ENCODE results near the gene LBP.

The LBP gene

DNA sequence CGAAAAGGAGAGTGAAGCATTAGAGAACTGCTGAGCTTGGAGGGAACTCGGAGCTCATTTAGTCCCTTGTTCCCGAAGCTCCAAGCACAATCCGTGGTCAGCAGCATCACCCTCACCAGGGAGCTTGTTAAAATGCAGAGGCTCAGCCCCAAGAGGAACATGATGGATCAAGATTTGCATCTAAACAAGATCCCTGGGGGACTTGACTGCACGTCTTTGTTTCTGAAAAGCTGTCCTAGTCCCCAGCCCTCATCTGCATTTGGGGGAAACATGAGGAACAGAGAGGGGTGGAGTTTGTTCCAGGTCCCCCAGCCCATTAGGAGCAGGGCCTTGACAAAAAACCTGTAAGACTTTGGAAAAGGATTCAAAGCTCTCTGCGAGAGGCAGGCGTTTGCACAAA is 4.1 kb upstream of the LBP start:
- H3K27ac ChIP-seq: no peak overlapping the region
- TF ChIP-seq, protein P1, sequence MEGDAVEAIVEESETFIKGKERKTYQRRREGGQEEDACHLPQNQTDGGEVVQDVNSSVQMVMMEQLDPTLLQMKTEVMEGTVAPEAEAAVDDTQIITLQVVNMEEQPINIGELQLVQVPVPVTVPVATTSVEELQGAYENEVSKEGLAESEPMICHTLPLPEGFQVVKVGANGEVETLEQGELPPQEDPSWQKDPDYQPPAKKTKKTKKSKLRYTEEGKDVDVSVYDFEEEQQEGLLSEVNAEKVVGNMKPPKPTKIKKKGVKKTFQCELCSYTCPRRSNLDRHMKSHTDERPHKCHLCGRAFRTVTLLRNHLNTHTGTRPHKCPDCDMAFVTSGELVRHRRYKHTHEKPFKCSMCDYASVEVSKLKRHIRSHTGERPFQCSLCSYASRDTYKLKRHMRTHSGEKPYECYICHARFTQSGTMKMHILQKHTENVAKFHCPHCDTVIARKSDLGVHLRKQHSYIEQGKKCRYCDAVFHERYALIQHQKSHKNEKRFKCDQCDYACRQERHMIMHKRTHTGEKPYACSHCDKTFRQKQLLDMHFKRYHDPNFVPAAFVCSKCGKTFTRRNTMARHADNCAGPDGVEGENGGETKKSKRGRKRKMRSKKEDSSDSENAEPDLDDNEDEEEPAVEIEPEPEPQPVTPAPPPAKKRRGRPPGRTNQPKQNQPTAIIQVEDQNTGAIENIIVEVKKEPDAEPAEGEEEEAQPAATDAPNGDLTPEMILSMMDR (conservative IDR thresholded peaks at IDR 0.05): no peak

DNA sequence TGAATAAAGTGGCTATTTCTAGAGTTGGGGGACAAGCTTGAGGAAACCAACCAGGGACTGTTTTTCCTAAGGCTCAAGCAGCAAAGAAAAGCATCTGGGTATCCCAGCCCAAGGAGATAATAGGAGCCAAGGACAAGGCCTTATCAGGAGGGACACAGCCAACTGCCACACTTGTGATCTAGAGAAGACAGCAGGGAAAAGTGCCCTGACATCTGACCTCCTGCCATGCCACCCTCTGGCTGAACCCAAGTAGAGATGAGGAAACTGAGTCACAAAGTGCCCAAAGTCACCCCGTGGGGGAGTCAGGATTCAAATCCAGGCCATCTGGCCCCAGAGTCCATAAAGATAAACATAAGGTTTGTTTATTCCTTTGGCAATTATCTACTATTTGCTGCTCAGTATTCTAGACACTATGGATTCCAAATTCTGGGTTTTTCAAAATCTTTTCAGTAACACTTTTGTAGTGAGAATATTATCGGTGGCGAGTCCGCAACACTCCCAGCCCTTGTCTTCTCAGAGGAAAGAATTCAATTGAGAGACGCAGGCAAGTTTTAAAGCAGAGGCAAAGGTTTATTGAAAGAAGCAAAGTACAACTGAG is 3.5 kb upstream of the LBP start:
- TF ChIP-seq, protein P1 (conservative IDR thresholded peaks at IDR 0.05): no peak
- H3K27ac ChIP-seq: no peak overlapping the region

DNA sequence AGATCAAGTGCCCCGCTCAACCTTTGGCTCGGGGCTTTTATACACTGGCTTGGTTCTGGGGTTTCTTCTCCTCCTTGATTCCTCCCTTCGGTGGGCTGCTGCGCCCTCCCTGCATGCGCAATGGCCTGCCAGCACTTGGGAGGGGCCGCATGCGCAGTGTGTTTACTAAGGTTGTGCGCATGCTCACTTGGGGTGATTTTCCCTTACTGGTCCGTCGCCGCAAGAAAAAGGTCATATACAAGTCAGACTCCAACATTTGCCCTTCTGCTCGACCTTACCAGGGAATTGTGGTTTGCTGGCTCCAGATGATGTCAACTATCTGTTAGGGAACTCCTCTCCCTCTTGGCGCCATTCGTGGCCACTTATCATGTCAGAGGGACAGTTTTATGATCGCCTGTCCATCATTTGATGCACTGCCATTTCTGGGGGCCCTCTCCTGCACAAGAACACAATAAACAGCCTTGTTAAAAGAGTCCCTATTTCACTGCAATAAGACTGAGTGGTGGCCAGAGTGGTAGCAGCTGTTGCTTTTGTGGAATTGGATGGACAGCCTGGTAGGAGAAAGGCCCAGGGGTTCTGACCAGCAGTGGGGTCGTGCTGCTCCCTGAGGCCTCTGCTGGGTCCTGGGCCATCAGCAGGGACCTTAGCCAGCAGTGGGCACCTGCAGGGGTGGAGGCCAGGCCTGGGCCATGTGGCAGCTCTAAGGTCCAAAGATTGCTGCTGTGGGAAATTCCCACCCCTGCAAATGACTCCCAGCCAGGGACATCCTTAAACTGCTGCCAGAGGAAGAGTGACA is 2.8 kb upstream of the LBP start:
- TF ChIP-seq, protein P1 (conservative IDR thresholded peaks at IDR 0.05): no peak
- H3K27ac ChIP-seq: no peak overlapping the region

DNA sequence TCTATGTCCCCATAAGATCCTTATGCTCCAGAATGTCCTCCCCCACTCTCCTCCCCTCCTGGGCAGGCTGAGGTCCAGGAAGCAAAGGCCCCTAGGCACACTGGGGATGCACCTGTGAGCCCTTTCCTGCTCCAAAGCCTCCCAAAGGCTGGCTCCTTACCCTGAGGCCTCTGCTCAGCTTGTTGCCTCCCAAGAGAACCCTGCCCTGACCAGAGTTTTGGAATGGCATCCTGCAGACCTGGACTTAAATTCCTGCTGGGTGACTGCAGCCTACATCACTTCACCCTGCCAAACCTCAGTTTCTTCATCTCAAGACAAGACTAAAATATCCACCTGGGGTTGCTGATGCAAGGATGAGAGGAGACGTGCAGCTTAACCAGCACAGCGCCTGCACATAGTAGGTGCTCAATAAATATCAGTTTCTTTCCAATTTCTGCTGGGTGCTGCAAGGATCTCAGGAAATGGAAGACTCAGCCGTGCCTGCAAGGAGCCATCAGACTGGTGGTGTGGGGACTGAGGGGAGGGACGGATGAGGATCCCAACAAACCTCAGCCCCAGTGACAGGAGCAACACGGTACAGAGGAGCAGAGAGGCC is 2.1 kb upstream of the LBP start:
- no peak overlapping the region for H3K27ac ChIP-seq
- TF ChIP-seq, protein P1 (conservative IDR thresholded peaks at IDR 0.05): no peak

DNA sequence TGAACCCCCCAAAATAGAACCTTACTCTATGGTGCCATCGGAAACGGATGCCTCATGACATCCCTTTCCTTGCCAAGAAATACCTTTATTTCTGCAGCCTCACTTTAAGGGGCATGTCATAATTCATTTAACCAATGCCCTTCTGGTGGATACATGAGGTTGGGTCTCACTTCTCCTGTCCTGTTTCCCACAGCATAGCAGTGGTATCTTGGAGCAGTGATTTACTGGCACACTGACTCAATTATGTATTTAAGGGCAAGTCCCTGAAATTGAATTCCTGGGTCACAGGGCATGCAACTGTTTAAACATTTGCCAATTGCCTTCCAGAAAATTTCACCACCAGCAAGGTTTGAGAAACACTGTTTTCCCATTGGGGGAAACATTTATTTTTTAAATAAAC is 639 bp upstream of the LBP start:
- TF ChIP-seq, protein P1 (conservative IDR thresholded peaks at IDR 0.05): no peak
- H3K27ac ChIP-seq: no peak overlapping the region

DNA sequence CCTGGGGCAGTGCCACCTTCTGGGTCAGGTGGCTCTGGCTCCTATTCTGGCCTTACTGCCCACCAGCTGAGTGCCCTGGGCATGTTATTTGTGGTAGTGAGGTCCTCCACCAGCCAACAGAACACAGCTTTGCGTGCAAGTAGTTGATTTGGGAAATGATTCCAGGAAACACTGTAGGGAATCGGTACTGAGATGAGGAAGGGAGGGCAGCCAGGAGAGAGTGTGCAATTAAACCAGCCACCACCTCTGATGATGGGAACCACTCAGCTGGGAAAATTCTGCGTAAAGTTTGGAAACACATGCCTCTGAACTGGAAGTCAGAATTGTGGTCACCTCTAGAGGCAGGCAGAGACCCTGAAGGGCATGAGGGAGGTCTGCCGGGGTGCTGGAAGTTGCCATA is 459 bp downstream of the LBP start:
- TF ChIP-seq, protein P1 (conservative IDR thresholded peaks at IDR 0.05): no peak

DNA sequence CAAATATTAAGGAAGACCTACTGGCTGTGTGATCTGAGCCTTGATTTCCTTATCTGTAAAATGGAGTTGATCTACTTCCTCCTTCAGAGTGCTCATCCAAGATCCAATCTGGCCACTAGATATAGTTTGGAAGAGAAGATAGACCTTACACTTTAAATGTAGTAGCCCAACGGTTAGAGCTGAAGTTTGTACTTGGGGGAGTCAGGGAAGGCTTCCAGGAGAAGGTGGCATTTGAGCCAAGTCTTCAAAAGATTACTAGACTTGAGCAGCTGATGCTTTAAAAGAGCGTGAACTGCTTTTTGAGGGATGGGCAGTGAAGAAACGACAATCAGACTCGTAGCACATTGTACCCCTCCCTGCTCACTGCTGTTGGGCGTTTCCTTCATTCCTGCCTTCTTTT is 3.6 kb downstream of the LBP start:
- TF ChIP-seq, protein P1 (conservative IDR thresholded peaks at IDR 0.05): no peak
- no peak overlapping the region for H3K27ac ChIP-seq

More for the DNA sequence above, 459 bp downstream of the LBP start:
- H3K27ac ChIP-seq: no peak overlapping the region

All from VCaP (cell line).